IPS DF 6.9 (cell line): ENCODE results near the gene PKHD1.

Experiments used
- DNase-seq: peaks from one replicate; pipeline ENCODE4 v3.0.0-alpha.2; 2013; ENCODE audit warnings: low read depth, low spot score
- H3K27ac ChIP-seq: one replicate; pipeline ENCODE4 v1.5.1; 2013; ENCODE audit warnings: low read length, control low read depth
- H3K27me3 ChIP-seq: 2 replicates; pipeline ENCODE4 v1.6.1; 2013; ENCODE audit warnings: mild to moderate bottlenecking, low read length; ENCODE audit not compliant: control insufficient read depth, insufficient read depth
- H3K36me3 ChIP-seq: 2 replicates; pipeline ENCODE4 v1.6.1; 2013; ENCODE audit warnings: low read length; ENCODE audit not compliant: control insufficient read depth, insufficient read depth
- H3K4me1 ChIP-seq: 2 replicates; pipeline ENCODE4 v1.6.1; 2013; ENCODE audit warnings: low read length; ENCODE audit not compliant: control insufficient read depth, insufficient read depth
- H3K4me3 ChIP-seq: 2 replicates; pipeline ENCODE4 v1.5.1; 2013; ENCODE audit warnings: mild to moderate bottlenecking, low read length
- H3K9me3 ChIP-seq: 2 replicates; pipeline ENCODE4 v1.6.1; 2013; ENCODE audit warnings: low read length, inconsistent platforms; ENCODE audit not compliant: control insufficient read depth, insufficient read depth
- WGBS: extraction: QIAGEN DNeasy Blood & Tissue Kit; methylation state at CpG from one replicate; pipeline ENCODE4 v1.1.7; 2013; ENCODE audit warnings: mixed read lengths, missing lambda C conversion rate; ENCODE audit not compliant: insufficient read length, insufficient coverage; 5-methylcytosine and 5-hydroxymethylcytosine counted together

PKHD1 gene

GRCh38 chr6:52125139-52125538 lies 37.7 kb upstream of the PKHD1 start:
- WGBS, result no CpG with 5 or more reads among the region's 3 CpGs
- H3K9me3 ChIP-seq, result no peaks in the 10 kb centered on the region
- H3K27me3 ChIP-seq, result no peaks in the 10 kb centered on the region
- H3K4me3 ChIP-seq, result no peak overlapping the region
- no peak overlapping the region for H3K27ac ChIP-seq
- no peaks in the 10 kb centered on the region for H3K4me1 ChIP-seq
- H3K36me3 ChIP-seq, result no peaks in the 10 kb centered on the region
- DNase-seq, result no peak

GRCh38 chr6:52124126-52125121 lies 37.0 kb upstream of the PKHD1 start:
- H3K4me3 ChIP-seq, result no peak overlapping the region
- H3K4me1 ChIP-seq, result no peaks in the 10 kb centered on the region
- no peak overlapping the region for H3K27ac ChIP-seq
- DNase-seq, result no peak
- WGBS, result no CpG with 5 or more reads among the region's 3 CpGs
- no peaks in the 10 kb centered on the region for H3K27me3 ChIP-seq
- H3K9me3 ChIP-seq, result no peaks in the 10 kb centered on the region
- no peaks in the 10 kb centered on the region for H3K36me3 ChIP-seq

GRCh38 chr6:52123251-52123650 lies 35.8 kb upstream of the PKHD1 start:
- no CpG with 5 or more reads among the region's 1 CpG for WGBS
- H3K27me3 ChIP-seq, result no peaks in the 10 kb centered on the region
- no peak overlapping the region for H3K4me3 ChIP-seq
- H3K9me3 ChIP-seq, result no peaks in the 10 kb centered on the region
- no peak overlapping the region for H3K27ac ChIP-seq
- H3K4me1 ChIP-seq, result no peaks in the 10 kb centered on the region
- H3K36me3 ChIP-seq, result no peaks in the 10 kb centered on the region
- DNase-seq, result no peak

GRCh38 chr6:52117352-52117751 lies 29.9 kb upstream of the PKHD1 start:
- WGBS, result no CpG with 5 or more reads among the region's 1 CpG
- H3K9me3 ChIP-seq, result no peaks in the 10 kb centered on the region

GRCh38 chr6:52116605-52116948 lies 29.2 kb upstream of the PKHD1 start:
- Histone ChIP-seq H3K27ac (no peak overlapping the region), H3K4me1 (no peaks in the 10 kb centered on the region), H3K4me3 (no peak overlapping the region), H3K27me3 (no peaks in the 10 kb centered on the region), H3K9me3 (no peaks in the 10 kb centered on the region), H3K36me3 (no peaks in the 10 kb centered on the region)
- no peak for DNase-seq

More at GRCh38 chr6:52117352-52117751, 29.9 kb upstream of the PKHD1 start:
- Histone ChIP-seq H3K27ac (no peak overlapping the region), H3K4me3 (no peak overlapping the region), H3K36me3 (no peaks in the 10 kb centered on the region), H3K27me3 (no peaks in the 10 kb centered on the region), H3K4me1 (no peaks in the 10 kb centered on the region)
- DNase-seq, result no peak

GRCh38 chr6:52115891-52116604 lies 28.6 kb upstream of the PKHD1 start:
- Histone ChIP-seq H3K36me3 (no peaks in the 10 kb centered on the region), H3K4me3 (no peak overlapping the region), H3K27me3 (no peaks in the 10 kb centered on the region), H3K9me3 (no peaks in the 10 kb centered on the region), H3K27ac (no peak overlapping the region), H3K4me1 (no peaks in the 10 kb centered on the region)
- WGBS, result no CpG with 5 or more reads among the region's 3 CpGs
- no peak for DNase-seq

- Histone ChIP-seq H3K36me3 (no peaks in the 10 kb centered on the region), H3K4me3 (no peak overlapping the region), H3K27ac (no peak overlapping the region), H3K4me1 (no peaks in the 10 kb centered on the region), H3K27me3 (no peaks in the 10 kb centered on the region), H3K9me3 (no peaks in the 10 kb centered on the region)
- no CpG with 5 or more reads among the region's 3 CpGs for WGBS
- no peak for DNase-seq
Measured at GRCh38 chr6:52115145-52115741, 27.8 kb upstream of the PKHD1 start.

- H3K4me3 ChIP-seq, result no peak overlapping the region
- WGBS, result no CpG with 5 or more reads among the region's 2 CpGs
- H3K9me3 ChIP-seq, result no peaks in the 10 kb centered on the region
- no peaks in the 10 kb centered on the region for H3K36me3 ChIP-seq
- H3K27ac ChIP-seq, result no peak overlapping the region
- no peak for DNase-seq
- H3K27me3 ChIP-seq, result no peaks in the 10 kb centered on the region
- H3K4me1 ChIP-seq, result no peaks in the 10 kb centered on the region
Measured at GRCh38 chr6:52109171-52109571, 21.8 kb upstream of the PKHD1 start.

GRCh38 chr6:52108128-52108527 lies 20.7 kb upstream of the PKHD1 start:
- H3K36me3 ChIP-seq, result no peaks in the 10 kb centered on the region
- no CpG with 5 or more reads among the region's 4 CpGs for WGBS
- H3K4me1 ChIP-seq, result no peaks in the 10 kb centered on the region
- H3K27ac ChIP-seq, result no peak overlapping the region
- DNase-seq, result no peak
- no peaks in the 10 kb centered on the region for H3K9me3 ChIP-seq
- H3K4me3 ChIP-seq, result no peak overlapping the region
- no peaks in the 10 kb centered on the region for H3K27me3 ChIP-seq

GRCh38 chr6:52106994-52107393 lies 19.6 kb upstream of the PKHD1 start:
- Histone ChIP-seq H3K9me3 (no peaks in the 10 kb centered on the region), H3K4me3 (no peak overlapping the region), H3K36me3 (no peaks in the 10 kb centered on the region), H3K27me3 (no peaks in the 10 kb centered on the region), H3K4me1 (no peaks in the 10 kb centered on the region), H3K27ac (no peak overlapping the region)
- no peak for DNase-seq
